ENCODE measurements around the gene ERC2.

The ERC2 gene

DNA sequence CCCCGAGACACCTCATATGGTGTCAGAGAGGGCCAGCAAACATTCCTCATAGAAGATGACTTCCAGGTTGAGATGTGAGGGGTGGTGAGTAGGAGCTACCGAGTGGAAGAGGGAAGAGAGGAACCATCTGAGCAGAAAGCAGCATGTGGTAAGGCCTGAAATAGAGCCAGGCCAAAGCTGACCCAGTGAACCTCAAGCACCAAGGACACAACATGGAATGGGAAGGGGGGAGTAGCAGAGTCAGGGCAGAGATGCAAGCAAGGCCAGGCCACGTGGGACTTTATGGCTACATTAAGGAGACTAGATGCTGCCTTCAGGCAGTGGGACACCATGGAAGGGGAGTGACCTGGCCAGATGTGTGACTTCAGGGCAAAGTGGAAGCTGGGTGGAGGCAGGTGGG is 942.8 kb downstream of the ERC2 start:
- TF ChIP-seq CTCF (IDR thresholded peaks at IDR 0.05; ENCODE audit: low read depth, low read length) = no peak
- H3K4me3 ChIP-seq (ENCODE audit: low read depth, low read length) = no peak overlapping the region

DNA sequence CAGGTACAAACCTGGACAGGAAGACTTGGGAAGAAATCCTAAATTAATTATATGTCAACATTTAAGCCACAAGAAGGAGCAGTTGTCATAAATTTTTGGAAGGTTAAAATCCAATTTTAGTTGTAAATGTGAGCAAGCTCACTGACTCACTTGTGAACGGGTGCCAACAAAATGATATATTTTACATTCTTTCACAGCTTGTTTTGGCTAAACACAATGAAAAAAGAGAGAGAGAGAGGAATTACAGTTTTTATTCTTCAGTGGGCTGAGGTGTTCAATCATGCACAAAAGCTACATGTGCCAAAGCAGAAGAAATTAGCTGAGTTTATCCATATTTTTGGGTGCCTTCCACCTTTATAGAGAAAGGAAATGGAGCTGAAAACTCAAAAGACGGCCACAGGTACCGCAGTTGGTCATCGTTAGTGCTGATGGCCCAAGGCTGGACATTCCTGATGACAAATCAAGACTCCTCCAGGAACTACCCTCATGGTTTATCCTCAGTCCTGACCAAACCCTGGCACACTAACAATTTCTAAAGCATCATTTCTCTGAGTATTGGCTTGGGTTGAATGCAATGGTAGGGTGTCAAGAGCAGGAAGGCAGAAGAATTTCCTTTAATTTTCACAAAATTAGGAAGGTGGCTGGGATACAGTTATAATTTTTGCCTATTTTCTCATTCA is 943.6 kb downstream of the ERC2 start:
- no peak overlapping the region for H3K4me3 ChIP-seq (ENCODE audit: low read depth, low read length)
- no peak for TF ChIP-seq CTCF (IDR thresholded peaks at IDR 0.05; ENCODE audit: low read depth, low read length)

DNA sequence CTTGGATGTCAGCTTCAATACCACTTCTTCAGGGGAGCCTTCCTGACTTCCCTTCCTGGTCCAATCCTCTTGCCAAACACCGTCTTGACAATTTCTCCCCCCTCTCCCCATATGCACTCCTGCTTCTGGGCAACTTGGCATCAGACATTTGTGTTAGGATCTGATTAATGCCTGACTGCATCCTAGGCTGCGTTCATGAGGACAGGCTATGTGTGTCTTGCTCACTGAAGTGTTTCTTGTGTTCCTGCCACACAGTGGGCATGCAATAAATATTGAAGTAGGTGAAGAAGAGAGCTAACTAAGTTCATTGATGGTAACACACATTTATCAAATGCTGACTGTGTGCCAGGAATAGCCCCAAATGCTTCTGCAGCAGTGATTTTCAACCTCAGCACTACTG is 944.8 kb downstream of the ERC2 start:
- TF ChIP-seq CTCF (IDR thresholded peaks at IDR 0.05; ENCODE audit: low read depth, low read length) = no peak
- H3K4me3 ChIP-seq (ENCODE audit: low read depth, low read length) = no peak overlapping the region

- no peak for TF ChIP-seq CTCF (IDR thresholded peaks at IDR 0.05; ENCODE audit: low read depth, low read length)
- no peak overlapping the region for H3K4me3 ChIP-seq (ENCODE audit: low read depth, low read length)
These were observed 946.4 kb downstream of the ERC2 start for GRCh38 chr3:55521738-55522421.

GRCh38 chr3:55521064-55521737 is 947.1 kb downstream of the ERC2 start:
- TF ChIP-seq CTCF (IDR thresholded peaks at IDR 0.05; ENCODE audit: low read depth, low read length) = no peak
- no peak overlapping the region for H3K4me3 ChIP-seq (ENCODE audit: low read depth, low read length)

- no peak overlapping the region for H3K4me3 ChIP-seq (ENCODE audit: low read depth, low read length)
- TF ChIP-seq CTCF (IDR thresholded peaks at IDR 0.05; ENCODE audit: low read depth, low read length) = no peak
These were observed 949.2 kb downstream of the ERC2 start for GRCh38 chr3:55519019-55519418.

- H3K4me3 ChIP-seq (ENCODE audit: low read depth, low read length) = no peak overlapping the region
- no peak for TF ChIP-seq CTCF (IDR thresholded peaks at IDR 0.05; ENCODE audit: low read depth, low read length)
These were observed 949.8 kb downstream of the ERC2 start for GRCh38 chr3:55518451-55518850.

All from WI38 (cell line).